ENCODE results near the gene MGARP.
A peak's percentile ranks its signal among the peaks of the same experiment; 100 is the strongest.

MGARP gene

GRCh38 chr4:139234253-139234652 is 45.8 kb downstream of the MGARP start:
- no peak overlapping the region for H3K4me3 ChIP-seq (ENCODE audit: low read depth, low read length, poor library complexity, severe bottlenecking)
- TF ChIP-seq, protein P1, sequence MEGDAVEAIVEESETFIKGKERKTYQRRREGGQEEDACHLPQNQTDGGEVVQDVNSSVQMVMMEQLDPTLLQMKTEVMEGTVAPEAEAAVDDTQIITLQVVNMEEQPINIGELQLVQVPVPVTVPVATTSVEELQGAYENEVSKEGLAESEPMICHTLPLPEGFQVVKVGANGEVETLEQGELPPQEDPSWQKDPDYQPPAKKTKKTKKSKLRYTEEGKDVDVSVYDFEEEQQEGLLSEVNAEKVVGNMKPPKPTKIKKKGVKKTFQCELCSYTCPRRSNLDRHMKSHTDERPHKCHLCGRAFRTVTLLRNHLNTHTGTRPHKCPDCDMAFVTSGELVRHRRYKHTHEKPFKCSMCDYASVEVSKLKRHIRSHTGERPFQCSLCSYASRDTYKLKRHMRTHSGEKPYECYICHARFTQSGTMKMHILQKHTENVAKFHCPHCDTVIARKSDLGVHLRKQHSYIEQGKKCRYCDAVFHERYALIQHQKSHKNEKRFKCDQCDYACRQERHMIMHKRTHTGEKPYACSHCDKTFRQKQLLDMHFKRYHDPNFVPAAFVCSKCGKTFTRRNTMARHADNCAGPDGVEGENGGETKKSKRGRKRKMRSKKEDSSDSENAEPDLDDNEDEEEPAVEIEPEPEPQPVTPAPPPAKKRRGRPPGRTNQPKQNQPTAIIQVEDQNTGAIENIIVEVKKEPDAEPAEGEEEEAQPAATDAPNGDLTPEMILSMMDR (IDR thresholded peaks at IDR 0.05; ENCODE audit: low read length), result no peak
- TF ChIP-seq EZH2 (IDR thresholded peaks at IDR 0.05; ENCODE audit: borderline replicate concordance, low read length), result no peak
- no peaks in the 10 kb centered on the region for H4K20me1 ChIP-seq (ENCODE audit: insufficient read depth, low read length)
- H2AFZ ChIP-seq (ENCODE audit: low read length), result peak overlapping the region; percentile 58; the same call in 1 of the 2 replicates
- no peaks in the 10 kb centered on the region for H3K9me2 ChIP-seq (ENCODE audit: low read depth, low read length)
- H3K79me2 ChIP-seq (ENCODE audit: insufficient read depth, low read length), result no peaks in the 10 kb centered on the region
- no peaks in the 10 kb centered on the region for H3K27me3 ChIP-seq (ENCODE audit: insufficient read depth, low read length)
- peaks cover 4% of the 10 kb centered on the region for H3K9me3 ChIP-seq (ENCODE audit: low read length)
- H3F3A ChIP-seq (ENCODE audit: insufficient read depth, low read length), result no peaks in the 10 kb centered on the region
- H3K9ac ChIP-seq (ENCODE audit: low read length), result no peak overlapping the region
- no peaks in the 10 kb centered on the region for H3K36me3 ChIP-seq (ENCODE audit: insufficient read depth, low read length)
- peaks cover 37% of the 10 kb centered on the region for H3K4me1 ChIP-seq (ENCODE audit: insufficient read depth, low read length, severe bottlenecking)
- no peak overlapping the region for H3K27ac ChIP-seq (ENCODE audit: low read depth, low read length, poor library complexity, severe bottlenecking)
- H3K4me2 ChIP-seq (ENCODE audit: low read length), result no peak overlapping the region

DNA sequence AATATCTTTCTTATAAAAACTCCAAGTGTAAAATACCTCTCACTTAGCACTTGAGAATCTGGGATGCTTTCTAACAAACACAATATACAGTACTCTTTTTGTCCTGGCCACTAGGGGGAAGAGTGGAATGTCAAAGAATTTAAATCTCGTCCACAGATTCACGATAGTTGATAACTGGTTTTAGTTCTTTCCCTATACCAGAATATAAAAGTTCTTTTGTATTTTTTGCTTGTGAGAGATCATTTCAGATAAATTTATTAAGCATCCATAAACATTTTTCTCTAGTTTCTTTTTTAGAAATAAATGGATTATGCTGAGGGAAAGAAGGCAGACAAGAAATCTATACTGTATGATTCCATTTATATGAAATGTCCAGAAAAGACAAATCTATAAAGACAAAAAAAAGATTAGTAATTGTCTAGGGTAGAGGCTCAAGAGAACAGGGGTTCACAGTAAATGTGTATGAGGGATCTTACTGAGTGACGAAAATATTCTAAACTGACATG is 50.4 kb downstream of the MGARP start:
- Histone ChIP-seq H2AFZ (ENCODE audit: low read length) (no peak overlapping the region), H3K4me3 (ENCODE audit: low read depth, low read length, poor library complexity, severe bottlenecking) (no peak overlapping the region), H3K9me2 (ENCODE audit: low read depth, low read length) (no peaks in the 10 kb centered on the region), H3K79me2 (ENCODE audit: insufficient read depth, low read length) (no peaks in the 10 kb centered on the region), H3K27me3 (ENCODE audit: insufficient read depth, low read length) (no peaks in the 10 kb centered on the region), H3F3A (ENCODE audit: insufficient read depth, low read length) (no peaks in the 10 kb centered on the region), H3K4me2 (ENCODE audit: low read length) (no peak overlapping the region), H3K27ac (ENCODE audit: low read depth, low read length, poor library complexity, severe bottlenecking) (no peak overlapping the region), H4K20me1 (ENCODE audit: insufficient read depth, low read length) (no peaks in the 10 kb centered on the region), H3K9ac (ENCODE audit: low read length) (no peak overlapping the region), H3K9me3 (ENCODE audit: low read length) (no peaks in the 10 kb centered on the region), H3K4me1 (ENCODE audit: insufficient read depth, low read length, severe bottlenecking) (peaks cover 38% of the 10 kb centered on the region), H3K36me3 (ENCODE audit: insufficient read depth, low read length) (no peaks in the 10 kb centered on the region)
- TF ChIP-seq, protein P1 (IDR thresholded peaks at IDR 0.05; ENCODE audit: low read length), result peak; percentile 71
- TF ChIP-seq EZH2 (IDR thresholded peaks at IDR 0.05; ENCODE audit: borderline replicate concordance, low read length), result no peak

DNA sequence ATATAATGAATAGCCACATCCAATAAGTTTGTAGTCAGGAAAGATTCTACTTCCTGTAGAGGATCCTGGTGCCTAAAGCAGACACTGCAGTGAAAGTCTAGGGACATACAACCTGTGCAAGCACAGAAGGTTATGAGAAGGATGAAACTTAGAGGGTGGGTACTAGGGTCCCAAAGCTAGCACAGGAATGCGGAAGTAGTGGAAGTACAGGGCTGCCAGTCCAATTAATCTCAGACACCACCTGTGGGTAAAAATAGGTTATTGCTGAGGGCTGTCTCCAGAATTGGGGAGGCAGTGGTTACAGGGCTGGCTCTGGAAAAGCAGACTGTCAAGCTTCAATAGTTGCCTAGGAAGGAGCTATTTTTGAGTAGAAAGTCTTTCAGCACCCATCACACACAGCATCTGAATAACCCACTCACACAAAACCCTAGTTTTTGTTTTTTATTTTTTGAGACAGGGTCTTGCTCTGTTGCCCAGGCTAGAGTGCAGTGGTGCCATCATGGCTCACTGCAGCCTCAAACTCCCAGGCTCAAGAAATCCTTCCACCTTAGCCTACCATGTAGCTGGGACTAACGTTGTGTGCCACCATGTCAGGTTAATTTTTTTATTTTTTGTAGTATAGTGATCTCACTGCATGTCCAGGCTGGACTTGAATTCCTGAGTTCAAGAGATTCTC is 52.2 kb downstream of the MGARP start:
- Histone ChIP-seq H3K36me3 (ENCODE audit: insufficient read depth, low read length) (no peaks in the 10 kb centered on the region), H2AFZ (ENCODE audit: low read length) (peak overlapping the region; percentile 18; the same call in 1 of the 2 replicates), H3K79me2 (ENCODE audit: insufficient read depth, low read length) (no peaks in the 10 kb centered on the region), H3K9me3 (ENCODE audit: low read length) (no peaks in the 10 kb centered on the region), H3K9me2 (ENCODE audit: low read depth, low read length) (no peaks in the 10 kb centered on the region), H3K27me3 (ENCODE audit: insufficient read depth, low read length) (no peaks in the 10 kb centered on the region), H3K4me2 (ENCODE audit: low read length) (no peak overlapping the region), H4K20me1 (ENCODE audit: insufficient read depth, low read length) (no peaks in the 10 kb centered on the region), H3F3A (ENCODE audit: insufficient read depth, low read length) (no peaks in the 10 kb centered on the region), H3K4me3 (ENCODE audit: low read depth, low read length, poor library complexity, severe bottlenecking) (no peak overlapping the region), H3K4me1 (ENCODE audit: insufficient read depth, low read length, severe bottlenecking) (peaks cover 25% of the 10 kb centered on the region), H3K27ac (ENCODE audit: low read depth, low read length, poor library complexity, severe bottlenecking) (no peak overlapping the region), H3K9ac (ENCODE audit: low read length) (no peak overlapping the region)
- TF ChIP-seq, protein P1 (IDR thresholded peaks at IDR 0.05; ENCODE audit: low read length), result peak; percentile 65
- TF ChIP-seq EZH2 (IDR thresholded peaks at IDR 0.05; ENCODE audit: borderline replicate concordance, low read length), result no peak
